ENCODE results near the gene ACBD3.

ACBD3 gene

GRCh38 chr1:226201029-226201593 is 14.6 kb upstream of the ACBD3 start:
- no peak for DNase-seq (ENCODE audit: low spot score)

DNA sequence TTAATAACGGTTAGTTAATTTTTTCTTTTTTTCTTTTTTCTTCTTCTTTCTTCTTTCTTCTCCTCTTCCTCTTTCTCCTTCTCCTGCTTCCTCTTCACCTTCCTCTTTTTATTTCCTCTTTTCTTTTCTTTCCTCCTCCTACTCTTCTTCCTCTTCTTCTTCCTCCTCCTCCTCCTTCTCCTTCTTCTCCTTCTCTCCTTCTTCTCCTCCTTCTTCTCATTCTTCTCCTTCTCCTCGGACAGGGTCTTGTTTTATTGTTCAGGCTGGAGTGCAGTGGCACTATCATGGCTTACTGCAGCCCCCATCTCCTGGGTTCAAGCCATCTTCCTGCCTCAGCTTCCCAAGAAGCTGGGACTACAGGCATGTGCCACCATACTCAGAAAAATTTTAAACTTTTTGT is 13.4 kb upstream of the ACBD3 start:
- no peak for DNase-seq (ENCODE audit: low spot score)

GRCh38 chr1:226195144-226195543 is 8.6 kb upstream of the ACBD3 start:
- no peak for DNase-seq (ENCODE audit: low spot score)

- DNase-seq (ENCODE audit: low spot score) = no peak
These were observed 839 bp upstream of the ACBD3 start for GRCh38 chr1:226187380-226187779.

DNA sequence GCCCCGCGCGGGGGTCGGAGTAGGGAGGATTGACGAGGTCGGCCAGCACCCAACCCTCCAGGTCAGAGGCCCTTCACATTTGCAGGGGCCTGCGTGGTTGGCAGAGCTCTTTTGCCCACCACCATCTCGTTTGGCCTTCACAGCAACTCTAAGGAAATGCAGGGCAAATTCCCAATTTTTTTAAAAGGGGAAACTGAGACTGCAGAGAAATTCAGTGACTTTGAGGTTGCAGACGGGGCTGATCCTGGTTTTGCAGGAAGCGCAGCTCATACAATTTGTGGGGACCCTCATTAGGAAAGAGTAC is 430 bp upstream of the ACBD3 start:
- DNase-seq (ENCODE audit: low spot score) = no peak

DNA sequence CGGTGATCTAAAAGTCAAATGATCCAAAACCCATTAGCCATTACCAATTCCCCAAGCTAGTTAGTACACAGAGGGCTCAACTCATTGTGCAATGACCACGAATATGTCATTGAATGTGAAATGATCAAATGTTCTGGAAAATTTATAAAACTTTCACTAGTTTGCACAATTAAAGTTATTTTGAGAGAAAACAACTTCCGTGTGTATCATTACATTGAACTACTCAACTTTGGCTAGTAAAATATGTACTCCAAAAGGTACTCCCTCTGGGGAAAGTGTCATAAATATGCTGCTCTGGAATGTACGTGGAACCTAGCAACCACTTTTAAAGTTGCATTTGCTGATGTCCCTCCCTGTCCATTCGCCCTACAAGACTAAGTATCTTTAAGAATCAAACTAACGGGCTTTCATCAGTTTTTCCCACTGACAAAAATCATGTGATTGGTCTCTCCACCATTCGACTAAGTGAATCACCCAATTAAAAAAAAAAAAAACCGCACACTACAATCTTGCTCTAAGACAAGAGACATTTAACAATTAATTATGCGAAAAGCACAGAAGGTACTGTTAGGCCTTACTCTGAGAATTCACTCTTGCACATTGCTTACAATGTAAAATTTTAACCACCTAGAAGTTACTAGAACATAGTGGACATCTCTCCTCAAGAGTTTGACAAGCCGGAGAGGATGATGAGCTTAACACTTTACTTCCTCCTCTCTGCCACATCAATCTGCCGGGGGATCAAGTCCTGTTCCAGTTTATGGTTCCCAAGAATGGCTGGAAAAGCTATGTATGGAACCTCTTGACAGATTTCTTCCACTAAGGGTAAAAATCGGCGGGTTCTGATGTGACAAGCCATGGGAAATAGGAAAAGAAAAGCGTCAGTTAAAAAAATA is 1.2 kb downstream of the ACBD3 start:
- no peak for DNase-seq (ENCODE audit: low spot score)

DNA sequence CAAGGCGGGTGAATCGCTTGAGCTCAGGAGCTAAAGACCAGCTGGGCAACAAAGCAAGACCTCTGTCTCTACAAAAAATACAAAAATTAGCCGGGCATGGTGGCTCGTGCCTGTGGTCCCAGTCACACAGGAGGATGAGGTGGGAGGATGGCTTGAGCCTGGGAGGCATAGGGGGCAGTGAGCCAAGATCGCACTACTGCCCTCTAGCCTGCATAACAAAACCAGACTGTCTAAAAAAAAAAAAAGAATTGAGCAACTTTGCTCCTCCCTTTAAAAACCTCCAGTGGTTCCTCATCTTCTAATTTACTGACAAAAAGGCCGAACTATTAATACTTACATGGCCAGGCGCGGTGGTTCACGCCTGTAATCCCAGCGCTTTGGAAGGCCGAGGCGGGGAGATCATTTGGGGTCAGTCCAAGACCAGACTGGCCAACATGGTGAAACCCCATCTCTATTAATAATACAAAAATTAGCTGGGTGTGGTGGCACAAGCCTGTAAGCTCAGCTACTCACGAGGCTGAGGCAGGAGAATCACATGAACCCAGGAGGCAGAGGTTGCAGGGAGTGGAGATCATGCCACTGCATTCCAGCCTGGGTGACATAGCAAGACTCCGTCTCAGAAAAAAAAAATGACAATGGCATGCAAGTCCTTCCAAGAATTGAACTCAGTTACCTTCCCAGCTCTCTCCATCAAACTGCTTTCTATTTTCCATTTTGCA is 4.4 kb downstream of the ACBD3 start:
- no peak for DNase-seq (ENCODE audit: low spot score)

DNA sequence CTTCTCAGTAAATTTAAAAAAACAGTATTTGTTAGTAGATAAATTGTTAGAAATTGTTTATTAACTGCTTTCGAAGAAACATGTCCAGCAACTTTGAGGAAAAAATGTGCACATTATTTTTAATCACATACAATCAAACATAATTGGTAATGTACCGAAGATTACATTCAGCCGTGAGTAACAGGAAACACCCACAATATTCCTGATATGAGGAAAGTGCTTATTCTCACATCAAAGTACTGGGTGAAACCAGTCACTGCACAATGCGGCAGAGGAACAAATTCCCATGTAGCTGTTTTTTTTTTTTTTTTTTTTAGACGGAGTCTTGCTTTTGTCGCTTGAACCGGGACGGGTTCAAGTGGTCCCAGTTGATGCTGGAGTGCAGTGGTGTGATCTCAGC is 9.7 kb downstream of the ACBD3 start:
- no peak for DNase-seq (ENCODE audit: low spot score)

DNA sequence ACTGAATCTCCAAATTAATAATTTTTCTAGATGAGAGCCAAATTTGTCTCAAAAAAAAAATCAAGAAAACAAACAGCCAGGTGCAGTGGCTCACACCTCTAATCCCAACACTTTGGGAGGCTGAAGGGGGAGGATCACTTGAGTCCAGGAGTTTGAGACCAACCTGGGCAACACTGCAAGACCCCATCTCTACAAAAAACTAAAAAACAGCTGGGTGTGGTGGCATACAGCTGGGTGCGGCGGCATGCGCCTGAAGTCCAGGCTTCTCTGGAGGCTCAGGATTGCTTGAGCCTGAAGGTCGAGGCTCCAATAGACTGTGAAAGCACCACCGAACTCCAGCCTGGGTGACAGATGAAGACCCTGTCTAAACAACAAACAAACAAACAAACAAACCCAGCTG is 14.0 kb downstream of the ACBD3 start:
- DNase-seq (ENCODE audit: low spot score) = no peak

- no peak for DNase-seq (ENCODE audit: low spot score)
These were observed 20.2 kb downstream of the ACBD3 start for GRCh38 chr1:226166341-226166740.

- DNase-seq (ENCODE audit: low spot score) = no peak
These were observed 22.4 kb downstream of the ACBD3 start for GRCh38 chr1:226164154-226164553.

DNA sequence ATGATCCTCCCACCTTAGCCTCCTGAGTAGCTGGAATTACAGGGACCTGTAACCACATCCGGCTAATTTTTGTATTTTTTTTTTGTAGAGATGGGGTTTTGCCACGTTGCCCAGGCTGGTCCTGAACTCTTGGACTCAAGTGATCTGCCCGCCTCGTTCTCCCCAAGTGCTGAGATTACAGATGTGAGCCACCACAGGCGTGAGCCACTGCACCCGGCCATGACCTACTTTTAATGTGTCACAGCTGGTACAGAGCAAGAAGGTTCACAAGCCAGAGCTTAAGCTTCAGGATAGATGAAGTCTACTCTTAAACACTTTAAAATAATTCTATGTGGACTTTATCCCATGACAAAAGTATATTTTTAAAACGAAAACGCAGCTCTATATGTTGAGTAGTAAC is 23.6 kb downstream of the ACBD3 start:
- DNase-seq (ENCODE audit: low spot score) = no peak

DNA sequence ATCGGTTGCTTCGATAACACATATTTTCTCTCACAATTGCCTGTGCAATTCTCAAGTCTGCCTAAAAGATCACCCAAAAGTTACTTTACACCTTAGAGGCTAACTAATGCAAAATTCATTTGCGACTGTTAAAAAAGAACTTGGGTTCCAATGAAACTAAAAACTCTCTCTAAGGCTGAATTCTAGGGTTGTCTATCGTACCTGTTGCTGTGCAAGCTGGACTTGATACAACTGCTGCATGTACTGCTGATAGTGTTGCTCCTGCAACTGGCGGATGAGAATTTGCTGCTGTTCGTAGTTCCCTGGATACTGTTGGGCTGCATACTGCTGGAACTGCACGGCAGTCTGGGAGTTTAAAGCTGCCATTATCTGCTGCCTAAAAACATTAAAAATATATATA is 27.6 kb downstream of the ACBD3 start:
- DNase-seq (ENCODE audit: low spot score) = no peak

DNA sequence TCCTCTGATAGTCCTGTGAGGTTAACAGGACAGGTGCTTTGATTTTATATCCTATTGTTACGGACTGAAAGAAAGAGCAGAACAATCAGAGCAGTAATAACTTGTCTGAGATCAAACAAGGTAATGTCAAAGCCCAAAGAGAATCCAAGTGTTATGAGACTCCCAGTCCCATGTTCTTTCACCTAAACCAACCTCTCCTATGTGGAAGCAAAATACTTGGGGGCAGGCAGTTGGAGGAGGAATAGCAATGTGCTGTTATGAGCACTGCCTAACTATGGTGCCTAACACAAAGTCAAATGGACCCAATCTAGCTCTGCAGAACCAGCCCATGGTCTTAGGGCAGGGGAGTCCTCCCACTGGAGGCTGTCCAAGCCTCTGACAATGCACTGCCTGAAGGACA is 28.1 kb downstream of the ACBD3 start:
- DNase-seq (ENCODE audit: low spot score) = no peak

DNA sequence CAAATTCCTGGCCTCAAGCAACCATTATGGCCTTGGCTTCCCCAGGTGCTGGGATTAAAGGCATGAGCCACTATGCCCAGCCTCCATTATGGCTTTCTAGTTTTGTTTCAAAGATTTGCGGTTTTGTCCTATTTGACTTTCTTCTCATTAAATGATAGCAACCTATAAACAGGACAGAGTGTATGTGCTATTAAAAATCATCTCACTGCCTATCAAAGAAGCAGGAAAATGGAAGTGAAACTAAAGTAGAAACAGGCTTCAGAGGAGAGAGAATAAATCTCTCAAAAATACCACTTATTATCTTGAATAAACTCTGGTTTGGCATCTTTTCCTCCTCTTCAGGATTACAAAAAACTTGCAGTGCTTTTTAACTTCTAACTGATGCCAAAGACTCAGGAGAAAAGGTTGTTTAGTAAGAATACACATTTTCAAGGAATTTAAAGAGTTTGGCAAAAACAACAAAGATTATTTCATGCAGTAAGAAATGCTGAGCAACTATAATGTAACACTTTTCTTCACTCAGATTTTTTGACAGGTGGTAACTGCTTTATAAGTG is 28.7 kb downstream of the ACBD3 start:
- no peak for DNase-seq (ENCODE audit: low spot score)

DNA sequence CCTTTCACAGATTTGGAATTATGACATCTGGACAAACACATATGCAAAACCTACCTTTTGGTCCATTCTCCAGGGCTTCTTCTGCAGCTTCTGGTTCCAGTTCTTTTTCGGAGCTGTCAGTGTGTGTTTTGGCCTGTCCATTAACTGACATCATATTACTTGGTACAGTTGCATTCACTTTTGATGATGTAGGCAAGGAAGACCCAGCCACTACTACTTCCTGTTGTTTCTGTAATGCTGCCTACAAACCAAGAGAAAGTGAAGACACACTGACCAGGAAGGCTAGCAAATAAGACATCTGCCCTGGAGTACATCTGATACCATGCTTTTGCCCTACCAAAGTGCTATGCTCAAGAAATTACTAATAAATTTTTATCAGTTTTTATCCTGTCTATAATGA is 31.9 kb downstream of the ACBD3 start:
- DNase-seq (ENCODE audit: low spot score) = no peak

DNA sequence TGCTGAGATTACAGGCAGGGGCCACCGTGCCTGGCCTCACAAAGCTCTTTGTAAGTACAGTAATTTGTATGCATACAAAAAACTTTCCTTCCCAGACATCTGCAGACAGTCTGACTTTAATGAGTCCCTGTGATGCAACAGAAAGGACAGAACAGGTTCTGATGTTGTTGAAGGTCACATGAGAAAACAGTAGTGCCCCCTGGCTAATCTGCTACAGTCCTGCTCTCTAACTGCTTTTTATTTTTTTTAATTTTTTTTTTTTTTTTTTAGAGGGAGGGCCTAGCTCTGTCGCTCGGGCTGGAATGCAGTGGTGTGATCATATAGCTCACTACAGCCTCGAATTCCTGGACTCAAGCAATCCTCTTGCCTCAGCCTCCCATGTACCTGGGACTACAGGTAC is 36.7 kb downstream of the ACBD3 start:
- DNase-seq (ENCODE audit: low spot score) = no peak

- no peak for DNase-seq (ENCODE audit: low spot score)
These were observed 38.4 kb downstream of the ACBD3 start for GRCh38 chr1:226148121-226148648.

- DNase-seq (ENCODE audit: low spot score) = no peak
These were observed 42.5 kb downstream of the ACBD3 start for GRCh38 chr1:226144045-226144444.

GRCh38 chr1:226135709-226136108 is 50.8 kb downstream of the ACBD3 start:
- no peak for DNase-seq (ENCODE audit: low spot score)

DNA sequence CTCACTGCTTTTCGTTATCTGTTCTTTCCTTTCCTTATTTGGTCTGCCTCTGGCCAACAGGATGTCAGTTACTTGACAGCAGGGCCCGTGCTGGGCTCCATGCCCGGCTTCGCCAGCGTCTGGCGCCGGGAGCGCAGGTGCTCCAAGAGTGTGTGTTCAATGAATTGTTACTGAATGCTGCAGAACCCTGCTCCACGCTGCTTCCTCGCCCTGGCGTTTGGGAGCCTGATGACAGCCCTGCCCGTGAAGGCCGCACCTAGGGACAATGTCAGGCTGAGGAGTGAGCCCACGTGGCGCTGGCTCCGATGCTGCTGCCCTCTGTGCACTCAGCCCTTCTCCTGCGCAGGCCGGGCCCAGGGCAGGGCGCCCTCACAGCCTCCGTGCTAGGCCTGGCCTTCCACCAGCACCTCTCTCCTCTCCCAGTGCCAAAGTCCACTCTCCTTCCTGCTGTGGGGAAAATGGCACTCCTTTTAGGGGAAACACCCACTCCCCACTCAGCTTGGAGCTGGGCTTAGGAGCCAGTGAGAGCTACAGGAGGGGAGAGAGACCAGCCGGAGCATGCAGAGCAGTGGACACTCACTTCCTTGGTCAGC is 51.4 kb downstream of the ACBD3 start:
- DNase-seq (ENCODE audit: low spot score) = no peak
